RCC 7860 (cell line): ENCODE data around the gene SNRNP25.
"Not testable (repeated sequence)": the region's sequence is repeated elsewhere in the genome, so short reads cannot be mapped to it uniquely, and the experiment has no call there.

Source experiments
- DNase-seq: peaks from one replicate; pipeline ENCODE4 v3.0.0-alpha.2; 2015; ENCODE audit warnings: low spot score
- FAIRE-seq: peaks from 2 replicates; lab custom pipeline; 2012; peaks lifted over from hg19 to GRCh38; lab: Jason Lieb, UNC

Gene SNRNP25

DNA sequence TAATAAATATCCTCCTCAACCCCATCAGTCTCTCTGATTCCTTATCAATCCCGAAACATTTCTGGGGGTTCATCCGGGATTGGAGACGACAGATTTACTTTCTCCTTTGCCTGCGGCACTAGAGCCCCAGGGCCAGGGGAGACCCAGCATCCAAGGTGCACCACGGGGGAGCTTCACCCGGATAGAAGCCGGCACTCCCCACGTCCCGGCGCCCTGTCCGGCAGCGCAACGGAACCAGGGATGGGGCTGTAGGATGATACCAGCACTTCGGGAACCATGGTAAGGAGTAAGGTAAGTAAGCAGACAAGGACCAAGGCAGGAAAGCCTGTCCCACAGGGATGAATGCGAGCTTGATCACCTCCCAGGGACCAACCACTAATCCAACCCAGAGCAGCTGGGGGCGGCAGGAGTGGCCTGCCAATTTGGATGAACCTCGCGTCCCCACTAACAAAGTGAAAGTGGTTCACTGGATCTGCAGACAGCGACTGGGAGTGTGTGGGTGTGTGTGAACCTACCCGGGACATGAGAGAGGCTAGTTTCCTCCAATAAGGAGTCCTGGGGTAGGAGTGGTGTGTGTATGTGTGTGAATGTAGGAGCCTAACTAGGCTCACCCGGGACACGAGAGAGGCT, 12.1 kb upstream of the SNRNP25 start:
- FAIRE-seq, result no peak
- DNase-seq, result no peak

DNA sequence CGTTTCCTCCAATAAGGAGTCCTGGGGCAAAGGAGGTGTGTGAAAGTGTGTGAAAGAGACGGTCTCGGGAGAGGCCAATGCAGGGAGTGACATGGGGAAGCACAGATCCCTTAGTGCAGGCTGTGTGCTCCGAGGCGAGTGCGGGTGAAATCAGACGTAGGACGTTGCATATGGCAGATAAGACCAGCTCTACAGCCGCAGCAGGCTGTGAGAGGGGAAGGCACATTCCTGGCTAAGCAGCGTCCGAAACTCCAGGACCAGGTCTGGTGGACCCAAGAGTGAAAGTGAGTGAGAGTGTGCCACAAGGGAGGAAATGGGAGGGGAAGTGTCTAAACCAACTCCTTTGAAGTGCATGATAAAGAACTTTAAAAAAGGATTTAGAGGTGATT, 11.6 kb upstream of the SNRNP25 start:
- FAIRE-seq (no peak), DNase-seq (no peak)

DNA sequence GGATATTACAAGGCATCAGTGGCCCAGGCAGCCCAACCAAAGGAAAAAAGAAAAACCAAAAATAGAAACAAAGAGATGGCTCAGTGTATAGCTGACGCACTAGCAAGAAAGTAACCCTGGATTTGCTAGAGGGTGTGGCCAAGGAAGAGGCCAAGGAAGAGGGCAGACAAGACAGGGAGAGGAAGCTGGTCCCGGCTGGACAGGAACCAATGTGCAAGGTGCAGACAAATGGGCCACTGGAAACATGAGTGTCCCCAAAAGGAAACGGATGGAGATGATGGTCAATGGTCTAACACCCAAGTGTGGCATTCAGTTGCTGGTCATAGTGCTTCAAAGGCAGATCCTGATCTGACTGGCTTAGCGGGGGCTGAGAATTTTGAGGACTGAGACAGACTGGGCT, 10.9 kb upstream of the SNRNP25 start:
- no peak for FAIRE-seq
- no peak for DNase-seq

- DNase-seq (no peak), FAIRE-seq (no peak)
These were observed 10.3 kb upstream of the SNRNP25 start for GRCh38 chr16:43294-43693.

GRCh38 chr16:44655-45054, 9.0 kb upstream of the SNRNP25 start:
- no peak for FAIRE-seq
- no peak for DNase-seq

- FAIRE-seq, result no peak
- no peak for DNase-seq
These were observed 8.2 kb upstream of the SNRNP25 start for GRCh38 chr16:45454-45853.

GRCh38 chr16:46510-46909, 7.1 kb upstream of the SNRNP25 start:
- DNase-seq, FAIRE-seq: not testable (repeated sequence)

- DNase-seq, result no peak
- no peak for FAIRE-seq
These were observed 6.4 kb upstream of the SNRNP25 start for GRCh38 chr16:47234-47633.

GRCh38 chr16:50769-51591, 2.6 kb upstream of the SNRNP25 start:
- DNase-seq (no peak), FAIRE-seq (no peak)

GRCh38 chr16:54237-54581, 581 bp downstream of the SNRNP25 start:
- FAIRE-seq, result no peak

GRCh38 chr16:55571-56136, 2.0 kb downstream of the SNRNP25 start:
- no peak for FAIRE-seq
- no peak for DNase-seq

More at GRCh38 chr16:54237-54581, 581 bp downstream of the SNRNP25 start:
- no peak for DNase-seq

DNA sequence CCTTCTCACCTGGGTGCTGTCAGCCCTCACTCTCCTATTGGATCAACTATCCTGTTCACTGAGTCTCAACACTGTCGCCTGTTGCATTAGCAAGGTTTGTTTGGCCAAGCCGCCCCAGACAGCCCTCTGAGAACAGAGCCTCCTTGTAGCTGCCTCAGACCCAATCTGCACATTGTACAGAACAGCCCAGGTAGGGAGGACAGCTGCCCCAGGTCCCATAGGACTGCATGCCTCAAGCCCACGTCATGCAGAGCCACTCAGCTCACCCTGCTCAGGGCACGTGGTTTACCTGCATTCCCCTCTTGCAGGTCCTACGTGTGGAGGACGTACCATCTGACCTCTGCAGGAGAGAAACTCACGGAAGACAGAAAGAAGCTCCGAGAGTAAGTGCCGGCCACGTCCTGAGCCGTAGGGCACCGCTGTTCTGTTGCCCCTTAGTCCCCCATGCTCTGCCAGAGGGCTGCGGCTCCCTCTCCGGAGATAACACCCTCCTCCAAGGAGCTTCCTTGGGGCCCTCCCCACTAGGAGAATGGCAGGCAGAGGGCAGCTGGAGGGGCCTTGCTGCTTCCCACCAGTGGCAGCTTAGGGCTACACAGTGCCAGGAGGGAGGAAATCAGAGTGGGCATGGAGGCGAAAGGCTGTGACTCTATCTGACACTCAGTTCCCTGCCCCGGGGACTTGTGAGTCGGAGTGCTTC, 2.8 kb downstream of the SNRNP25 start:
- FAIRE-seq (no peak), DNase-seq (no peak)

- no peak for FAIRE-seq
- DNase-seq, result no peak
These were observed 4.1 kb downstream of the SNRNP25 start for GRCh38 chr16:57711-58110.

DNA sequence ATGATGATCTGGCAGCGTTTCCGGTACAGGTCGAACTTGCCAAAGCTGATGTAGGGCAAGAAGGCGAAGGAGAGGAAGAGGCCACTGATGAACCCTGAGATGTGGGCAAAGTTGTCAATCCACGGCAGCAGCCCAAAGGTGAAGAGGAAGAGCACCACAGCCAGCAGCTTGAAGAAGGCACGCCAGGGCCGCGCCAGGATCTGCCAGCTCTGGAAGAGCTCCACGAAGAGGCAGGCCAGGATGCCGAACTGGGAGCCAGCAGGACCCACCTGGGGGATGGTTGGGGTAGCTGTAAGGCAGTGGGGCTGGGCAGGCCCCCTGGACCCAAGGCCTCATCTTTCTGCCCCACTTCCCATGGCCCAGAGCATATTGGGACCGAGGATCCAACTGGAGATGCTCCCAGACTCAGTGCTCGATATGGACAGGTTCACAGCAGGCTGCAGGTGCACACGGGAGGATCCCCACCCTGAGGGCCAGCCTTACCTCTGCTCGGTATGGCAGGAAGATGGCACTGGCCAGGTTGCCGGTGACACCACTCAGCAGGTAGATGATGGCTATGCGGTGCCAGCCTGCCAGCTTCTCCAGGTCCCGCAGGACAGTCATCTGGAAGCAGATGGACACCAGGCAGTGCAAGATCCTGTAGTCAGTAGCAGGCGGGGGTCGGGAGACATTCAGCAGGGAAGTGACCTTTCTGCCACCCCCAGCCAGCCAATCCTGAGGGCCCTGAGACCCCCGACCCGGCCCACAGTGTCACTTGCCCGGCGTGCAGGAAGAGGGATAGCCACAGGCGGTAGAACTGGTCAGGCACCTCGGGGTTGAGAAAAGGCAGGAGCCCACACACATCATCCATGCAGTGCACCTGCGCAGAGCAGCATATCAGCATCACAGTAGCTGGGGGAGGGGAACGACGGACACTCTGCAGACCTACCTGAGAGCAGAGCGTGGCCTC, 5.1 kb downstream of the SNRNP25 start:
- DNase-seq (no peak), FAIRE-seq (no peak)

DNA sequence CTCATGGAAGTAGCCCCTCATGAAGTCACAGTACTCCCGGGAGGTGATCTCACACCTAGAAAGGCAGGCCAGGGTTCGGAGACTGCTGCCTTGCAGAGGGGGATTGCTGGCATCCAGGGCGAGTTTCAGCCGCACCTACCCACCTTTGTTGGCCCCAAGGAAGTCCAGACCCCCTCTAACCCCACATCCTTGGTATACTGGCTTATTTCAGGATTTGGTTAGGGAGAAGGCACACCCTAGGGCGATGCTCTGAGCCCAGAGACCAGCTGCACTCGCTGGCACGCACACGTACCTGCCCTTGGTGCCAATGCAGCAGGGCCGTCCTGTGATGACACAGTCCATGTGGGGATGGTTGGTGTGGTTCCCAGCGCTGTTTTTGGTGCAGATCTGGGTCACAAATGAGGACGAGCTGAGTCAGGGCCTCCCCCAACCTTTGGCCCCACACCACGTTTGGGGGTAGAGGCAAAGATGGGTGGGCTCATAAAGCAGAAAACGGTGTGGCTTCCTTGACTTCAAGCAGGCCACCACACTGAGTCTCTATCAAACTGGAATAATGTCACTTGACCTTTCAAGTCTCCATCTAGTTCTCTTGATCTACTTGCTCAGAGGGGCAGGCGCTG, 5.9 kb downstream of the SNRNP25 start:
- FAIRE-seq (no peak), DNase-seq (no peak)

- no peak for FAIRE-seq
- no peak for DNase-seq
These were observed 6.5 kb downstream of the SNRNP25 start for GRCh38 chr16:60166-60565.

- no peak for FAIRE-seq
- DNase-seq, result no peak
These were observed 7.6 kb downstream of the SNRNP25 start for GRCh38 chr16:60929-61878.

DNA sequence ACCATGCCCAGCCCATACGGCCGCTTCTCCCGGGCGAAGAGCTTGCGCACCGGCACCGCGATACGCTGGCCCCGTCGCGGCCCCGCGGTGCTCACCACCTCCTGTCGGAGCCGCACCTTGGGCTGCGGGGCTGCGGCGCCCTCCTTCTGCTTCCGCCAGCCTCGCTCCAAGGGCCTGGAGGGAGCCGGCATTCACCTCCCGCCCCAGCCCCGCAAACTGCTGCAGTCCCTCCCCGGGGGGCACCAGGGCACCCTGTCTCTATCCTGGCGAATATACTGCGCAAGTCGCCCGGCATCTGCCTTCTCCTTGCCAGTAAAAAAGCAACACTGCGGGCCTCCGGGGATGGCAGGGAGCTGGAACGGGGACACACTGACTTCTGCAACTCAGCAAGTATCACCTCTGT, 8.3 kb downstream of the SNRNP25 start:
- FAIRE-seq (no peak), DNase-seq (no peak)
